ENCODE results near the gene GPR155. TPM values are rescaled to one million over a fixed set of nuclear protein-coding genes. Genes with fewer than 3 reads are reported as not detected.

Gene GPR155
- total RNA-seq, 2 donors from 2014 or later, result 10.6 to 16.4 TPM

DNA sequence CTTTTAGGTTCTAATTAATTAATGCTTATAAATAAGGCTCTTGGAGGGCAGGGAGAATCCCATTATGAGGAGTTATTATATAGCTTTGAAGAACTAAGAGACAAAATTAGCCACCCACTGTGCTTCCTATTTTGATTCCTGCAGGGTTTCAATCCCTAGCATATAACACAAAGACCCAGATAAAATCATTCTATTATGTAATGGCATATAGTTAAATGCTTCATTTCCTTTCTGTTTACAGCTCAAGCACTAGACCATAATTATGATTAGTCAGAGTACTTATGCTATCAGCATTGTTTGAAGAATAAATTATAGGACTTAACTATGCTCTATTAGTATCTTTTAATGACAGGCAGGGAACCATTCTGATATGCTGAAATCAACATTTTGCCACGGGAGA is 9.1 kb downstream of the GPR155 start:
- no peaks in the 10 kb centered on the region for H3K9me3 Mint-ChIP-seq
- no peak overlapping the region for H3K4me3 Mint-ChIP-seq
- ATAC-seq (replicated peaks), result no peak
- no peak overlapping the region for H3K27ac Mint-ChIP-seq
- H3K27me3 Mint-ChIP-seq, result no peaks in the 10 kb centered on the region
- H3K36me3 Mint-ChIP-seq (ENCODE audit: low read depth), result peaks cover 49% of the 10 kb centered on the region
- peaks cover 19% of the 10 kb centered on the region for H3K4me1 Mint-ChIP-seq

DNA sequence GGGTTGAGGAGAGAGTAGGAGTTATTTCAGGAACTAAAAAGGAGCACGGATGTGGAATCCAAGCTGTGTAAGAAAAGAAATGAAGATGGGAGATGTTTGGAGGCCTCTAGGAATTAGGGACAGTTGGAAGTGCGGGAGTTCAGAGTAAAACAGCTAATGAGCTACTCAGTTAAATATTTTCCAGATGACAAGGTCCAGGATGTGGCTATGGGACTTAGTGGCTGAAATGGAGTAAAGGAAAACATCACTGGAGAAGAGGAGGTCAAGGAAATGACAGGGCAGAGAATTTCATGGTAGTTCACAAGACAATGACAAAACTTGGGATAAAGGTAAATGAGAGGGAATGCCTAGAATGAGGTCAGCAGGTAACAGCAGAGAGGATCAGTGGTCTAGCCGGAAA is 13.0 kb downstream of the GPR155 start:
- Mint-ChIP-seq H3K27ac (no peak overlapping the region), H3K36me3 (ENCODE audit: low read depth) (peaks cover 17% of the 10 kb centered on the region), H3K4me3 (no peak overlapping the region), H3K4me1 (peaks cover 14% of the 10 kb centered on the region), H3K27me3 (no peaks in the 10 kb centered on the region), H3K9me3 (no peaks in the 10 kb centered on the region)
- no peak for ATAC-seq (replicated peaks)

DNA sequence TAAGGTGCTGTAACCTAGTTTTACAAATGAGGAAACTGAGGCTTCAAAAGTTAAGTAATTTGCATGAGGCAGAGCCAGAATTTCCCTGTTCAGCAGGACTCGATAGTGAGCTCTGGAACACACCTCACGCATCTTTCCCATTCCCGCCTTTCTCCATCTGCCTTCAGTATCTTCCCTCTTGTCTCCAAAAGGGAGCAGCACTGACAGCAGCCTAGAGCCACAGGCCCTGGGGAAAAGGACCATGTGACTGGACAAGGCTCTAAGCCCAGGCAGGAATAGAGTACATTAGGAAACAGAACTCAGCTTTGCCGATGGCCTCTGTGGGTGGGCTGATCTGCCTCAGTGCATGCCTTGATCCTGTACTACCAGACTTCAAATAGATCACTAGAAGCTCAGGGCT is 21.5 kb downstream of the GPR155 start:
- ATAC-seq (replicated peaks), result no peak
- peaks cover 35% of the 10 kb centered on the region for H3K36me3 Mint-ChIP-seq (ENCODE audit: low read depth)

DNA sequence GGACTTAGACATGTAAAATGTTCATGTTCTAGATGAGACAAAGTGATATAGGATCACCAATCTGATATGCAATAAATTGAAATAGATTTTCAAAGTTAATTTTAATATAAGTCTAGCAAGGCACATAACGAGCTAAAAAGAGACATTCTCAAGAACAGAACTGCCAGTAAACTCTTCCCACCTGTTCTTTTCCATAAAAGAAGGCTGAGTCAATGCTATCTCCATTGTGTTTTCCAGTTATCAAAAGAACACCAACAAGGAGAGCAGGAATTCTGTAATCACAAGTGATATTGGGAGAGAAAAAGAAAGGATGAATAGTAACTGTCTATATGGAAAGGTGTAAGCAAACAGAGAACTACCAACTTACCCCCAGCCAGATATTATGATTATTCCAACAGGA is 25.6 kb downstream of the GPR155 start:
- no peaks in the 10 kb centered on the region for H3K9me3 Mint-ChIP-seq
- H3K36me3 Mint-ChIP-seq (ENCODE audit: low read depth), result peaks cover 38% of the 10 kb centered on the region
- H3K4me3 Mint-ChIP-seq, result no peak overlapping the region
- no peaks in the 10 kb centered on the region for H3K27me3 Mint-ChIP-seq
- no peaks in the 10 kb centered on the region for H3K4me1 Mint-ChIP-seq
- no peak for ATAC-seq (replicated peaks)
- no peak overlapping the region for H3K27ac Mint-ChIP-seq

More for the DNA sequence above, 21.5 kb downstream of the GPR155 start:
- Mint-ChIP-seq H3K4me1 (no peaks in the 10 kb centered on the region), H3K9me3 (no peaks in the 10 kb centered on the region), H3K27ac (peak overlapping the region; percentile 38), H3K27me3 (no peaks in the 10 kb centered on the region), H3K4me3 (no peak overlapping the region)

DNA sequence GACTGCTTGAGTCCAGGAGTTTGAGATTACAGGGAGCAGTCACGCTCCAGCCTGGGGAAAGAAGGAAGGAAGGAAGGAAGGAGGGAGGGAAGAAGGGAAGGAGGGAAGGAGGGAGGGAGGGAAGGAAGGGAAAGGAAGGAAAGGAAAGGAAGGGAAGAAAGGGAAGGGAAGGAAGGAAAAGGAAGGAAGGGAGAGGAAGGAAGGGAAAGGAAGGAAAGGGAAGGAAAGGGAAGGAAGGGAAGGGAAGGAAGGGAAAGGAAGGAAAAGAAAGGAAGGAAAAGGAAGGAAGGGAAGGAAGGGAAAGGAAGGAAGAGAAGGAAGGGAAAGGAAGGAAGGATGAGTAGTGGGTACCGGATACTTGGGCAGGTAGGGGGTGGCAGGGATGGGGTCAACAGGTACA is 32.3 kb downstream of the GPR155 start:
- no peaks in the 10 kb centered on the region for H3K4me1 Mint-ChIP-seq
- no peaks in the 10 kb centered on the region for H3K9me3 Mint-ChIP-seq
- H3K27ac Mint-ChIP-seq, result peak overlapping the region; percentile 17
- no peak for ATAC-seq (replicated peaks)
- H3K27me3 Mint-ChIP-seq, result no peaks in the 10 kb centered on the region
- H3K36me3 Mint-ChIP-seq (ENCODE audit: low read depth), result peaks cover 79% of the 10 kb centered on the region
- no peak overlapping the region for H3K4me3 Mint-ChIP-seq

DNA sequence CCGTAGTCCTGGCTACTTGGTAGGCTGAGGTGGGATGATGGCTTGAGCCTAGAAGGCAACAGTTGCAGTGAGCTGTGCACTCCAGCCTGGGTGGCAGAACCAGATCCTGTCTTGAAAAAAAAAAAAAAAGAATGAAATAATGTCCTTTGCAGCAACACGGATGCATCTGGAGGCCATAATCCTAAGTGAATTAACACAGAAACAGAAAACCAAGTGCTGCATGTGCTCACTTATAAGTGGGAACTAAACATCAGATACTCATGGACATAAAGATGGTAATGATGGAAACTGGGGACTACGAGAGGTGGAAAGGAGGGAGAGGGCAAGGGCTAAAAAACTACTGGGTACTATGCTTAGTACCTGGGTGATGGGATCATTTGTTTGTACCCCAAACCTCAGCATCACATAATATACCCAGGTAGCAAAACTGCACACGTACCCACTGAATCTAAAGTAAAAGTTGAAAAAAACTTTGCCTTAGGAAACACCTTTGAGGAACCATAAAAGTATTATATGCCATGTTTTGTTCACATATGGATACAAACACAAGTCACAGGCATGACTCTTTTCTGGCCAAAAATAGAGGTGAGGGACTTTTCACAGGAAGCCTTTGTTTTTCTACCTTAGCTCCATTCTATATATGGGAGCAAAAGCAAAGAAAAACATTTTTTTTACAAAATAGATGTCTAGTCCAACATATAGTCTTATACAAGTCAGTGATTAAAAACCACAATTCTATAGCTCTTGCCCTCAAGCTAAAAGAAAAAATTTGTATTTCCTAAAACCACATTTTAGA is 36.6 kb downstream of the GPR155 start:
- ATAC-seq (replicated peaks), result no peak
- H3K27me3 Mint-ChIP-seq, result no peaks in the 10 kb centered on the region
- no peaks in the 10 kb centered on the region for H3K4me1 Mint-ChIP-seq
- no peak overlapping the region for H3K27ac Mint-ChIP-seq
- H3K9me3 Mint-ChIP-seq, result no peaks in the 10 kb centered on the region
- no peak overlapping the region for H3K4me3 Mint-ChIP-seq
- peaks cover 75% of the 10 kb centered on the region for H3K36me3 Mint-ChIP-seq (ENCODE audit: low read depth)

DNA sequence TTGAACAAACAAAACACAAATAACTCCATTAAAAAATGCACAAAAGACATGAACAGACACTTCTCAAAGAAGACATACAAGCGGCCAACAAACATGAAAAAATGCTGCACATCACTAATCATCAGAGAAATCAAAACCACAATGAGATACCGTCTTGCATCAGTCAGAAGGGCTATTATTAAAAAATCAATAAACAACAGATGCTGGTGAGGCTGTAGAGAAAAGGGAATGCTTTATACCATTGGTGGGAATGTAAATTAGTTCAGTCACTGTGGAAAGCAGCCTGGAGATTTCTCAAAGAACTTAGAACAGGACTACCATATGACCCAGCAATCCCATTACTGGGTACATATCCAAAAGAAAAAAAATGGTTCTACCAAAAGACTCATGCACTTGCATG is 37.8 kb downstream of the GPR155 start:
- no peaks in the 10 kb centered on the region for H3K9me3 Mint-ChIP-seq
- H3K27me3 Mint-ChIP-seq, result no peaks in the 10 kb centered on the region
- no peaks in the 10 kb centered on the region for H3K4me1 Mint-ChIP-seq
- no peak overlapping the region for H3K27ac Mint-ChIP-seq
- H3K36me3 Mint-ChIP-seq (ENCODE audit: low read depth), result peaks cover 79% of the 10 kb centered on the region
- no peak for ATAC-seq (replicated peaks)
- H3K4me3 Mint-ChIP-seq, result no peak overlapping the region

DNA sequence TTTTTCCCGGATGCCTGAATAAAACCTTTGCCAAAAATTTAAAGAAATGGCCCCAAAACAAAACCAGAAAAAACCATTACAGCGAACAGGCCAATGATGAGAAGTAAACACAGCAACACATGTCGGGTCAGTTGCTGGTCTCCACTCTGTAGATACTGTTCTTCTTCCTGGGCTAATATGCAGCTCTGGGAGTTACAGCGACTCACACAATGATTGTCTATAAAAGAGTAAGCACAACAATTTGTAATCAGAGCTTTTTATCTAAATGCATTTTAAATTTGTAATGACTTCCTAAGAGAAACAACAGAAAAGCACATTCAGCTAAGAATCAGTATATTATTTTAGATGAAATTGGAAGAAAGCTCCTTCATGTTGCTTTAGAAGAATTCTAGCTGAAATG is 40.3 kb downstream of the GPR155 start:
- H3K27me3 Mint-ChIP-seq, result no peaks in the 10 kb centered on the region
- H3K9me3 Mint-ChIP-seq, result no peaks in the 10 kb centered on the region
- H3K4me1 Mint-ChIP-seq, result no peaks in the 10 kb centered on the region
- H3K36me3 Mint-ChIP-seq (ENCODE audit: low read depth), result peaks cover 79% of the 10 kb centered on the region
- H3K27ac Mint-ChIP-seq, result no peak overlapping the region
- H3K4me3 Mint-ChIP-seq, result no peak overlapping the region
- no peak for ATAC-seq (replicated peaks)

DNA sequence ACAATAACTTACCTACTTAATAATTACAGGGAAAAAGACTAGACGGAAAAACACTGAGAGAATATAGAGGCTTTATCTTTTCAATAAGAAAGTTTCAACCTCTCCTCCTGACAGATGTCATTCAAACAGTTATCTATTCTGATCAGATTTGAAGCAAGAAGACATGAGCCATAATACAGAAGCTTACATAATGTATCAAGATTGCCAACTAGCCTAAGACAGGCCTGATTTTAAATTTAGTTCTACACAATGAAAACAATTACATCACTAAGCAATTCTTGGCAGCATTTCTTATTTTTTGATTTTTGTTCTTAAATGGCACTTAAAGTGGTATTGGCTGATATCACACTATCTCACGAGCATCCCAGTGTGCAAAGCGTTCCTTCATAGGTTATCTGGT is 41.6 kb downstream of the GPR155 start:
- ATAC-seq (replicated peaks), result no peak
- Mint-ChIP-seq H3K36me3 (ENCODE audit: low read depth) (peaks cover 83% of the 10 kb centered on the region), H3K27me3 (no peaks in the 10 kb centered on the region), H3K4me1 (no peaks in the 10 kb centered on the region), H3K9me3 (no peaks in the 10 kb centered on the region), H3K4me3 (no peak overlapping the region), H3K27ac (no peak overlapping the region)

DNA sequence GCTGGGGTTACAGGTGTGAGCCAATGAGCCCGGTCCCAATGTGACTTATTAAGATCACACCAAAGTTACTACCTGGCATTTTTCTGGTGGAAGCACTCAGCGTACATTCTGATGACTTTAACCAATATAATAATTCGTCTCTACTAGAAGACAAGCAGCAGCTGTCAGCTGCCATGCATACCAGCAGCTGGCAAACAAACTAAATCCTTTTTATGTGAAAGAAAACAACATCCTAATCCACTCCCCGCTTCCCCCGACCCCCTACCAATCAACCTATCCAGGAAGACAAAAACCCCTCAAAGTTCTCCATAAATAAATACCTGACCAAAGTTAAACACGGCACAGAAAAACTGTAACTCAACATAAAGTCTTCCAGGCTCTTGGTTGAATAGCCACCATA is 42.1 kb downstream of the GPR155 start:
- H3K4me3 Mint-ChIP-seq, result no peak overlapping the region
- no peak overlapping the region for H3K27ac Mint-ChIP-seq
- H3K27me3 Mint-ChIP-seq, result no peaks in the 10 kb centered on the region
- peaks cover 83% of the 10 kb centered on the region for H3K36me3 Mint-ChIP-seq (ENCODE audit: low read depth)
- no peak for ATAC-seq (replicated peaks)
- H3K9me3 Mint-ChIP-seq, result no peaks in the 10 kb centered on the region
- H3K4me1 Mint-ChIP-seq, result no peaks in the 10 kb centered on the region

DNA sequence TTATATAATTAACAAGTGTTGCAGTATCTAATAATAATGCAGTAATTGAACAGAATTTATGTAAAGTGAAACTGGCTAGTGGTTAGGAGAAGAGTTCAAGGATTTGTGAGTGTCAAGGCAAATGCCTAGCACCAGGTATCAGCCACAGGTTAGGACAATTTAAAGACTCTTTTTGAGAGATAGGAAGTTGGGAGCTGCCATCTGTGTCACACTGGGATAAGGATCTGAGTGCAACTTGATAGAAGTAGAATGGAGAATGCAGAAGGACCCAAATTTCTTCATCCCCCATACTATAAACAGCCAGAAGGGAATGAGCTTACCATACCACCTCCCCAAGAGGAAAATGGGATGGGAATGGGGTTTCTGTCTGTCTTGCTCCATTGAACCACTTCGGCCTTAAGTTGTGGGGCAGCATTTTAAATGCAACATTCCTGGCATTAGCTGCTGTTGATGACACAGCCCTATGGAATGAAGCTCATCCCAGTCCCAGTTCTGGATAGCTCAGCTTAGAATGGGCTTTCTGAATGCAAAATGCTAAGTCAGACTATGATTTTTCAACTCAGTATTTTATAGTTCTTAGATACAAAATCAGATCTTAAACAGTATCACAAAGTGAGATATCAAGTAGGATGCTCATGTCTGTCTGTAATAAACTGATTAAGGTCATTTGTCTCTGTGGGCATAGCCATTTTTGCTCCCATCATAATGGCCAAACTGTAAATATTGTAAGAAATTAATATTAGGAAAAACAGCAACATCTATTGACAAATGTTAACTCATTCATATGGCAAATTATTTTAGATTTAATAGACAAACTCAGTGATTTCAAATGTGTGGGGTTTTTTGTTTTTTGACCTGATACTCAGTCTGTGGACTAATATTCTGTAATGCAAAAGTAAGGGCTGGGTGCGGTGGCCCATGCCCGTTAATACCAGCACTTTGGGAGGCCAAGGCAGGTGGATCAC is 44.0 kb downstream of the GPR155 start:
- Mint-ChIP-seq H3K4me1 (no peaks in the 10 kb centered on the region), H3K27me3 (no peaks in the 10 kb centered on the region), H3K4me3 (no peak overlapping the region), H3K27ac (no peak overlapping the region), H3K36me3 (ENCODE audit: low read depth) (peaks cover 81% of the 10 kb centered on the region), H3K9me3 (no peaks in the 10 kb centered on the region)
- no peak for ATAC-seq (replicated peaks)

DNA sequence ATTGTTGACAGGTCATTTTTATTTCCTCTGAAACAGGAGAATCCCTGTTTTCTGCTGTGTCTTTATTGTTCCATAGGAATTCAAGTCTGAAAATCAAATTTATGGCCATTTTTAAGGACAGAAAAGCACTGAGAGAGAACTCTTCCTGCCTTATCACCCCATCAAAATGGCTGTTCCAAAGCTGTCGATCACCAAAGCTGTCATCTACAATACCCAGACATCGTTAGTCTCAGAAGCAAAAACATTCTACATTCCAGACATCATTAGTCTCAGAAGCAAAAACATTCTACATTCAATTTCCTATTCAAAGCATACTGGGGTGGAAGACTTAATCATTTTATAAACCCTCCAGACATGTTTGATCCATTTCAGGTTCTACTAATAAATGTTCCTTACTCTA is 46.9 kb downstream of the GPR155 start:
- Mint-ChIP-seq H3K4me3 (no peak overlapping the region), H3K36me3 (ENCODE audit: low read depth) (peaks cover 79% of the 10 kb centered on the region), H3K9me3 (no peaks in the 10 kb centered on the region), H3K27ac (no peak overlapping the region), H3K27me3 (no peaks in the 10 kb centered on the region), H3K4me1 (no peaks in the 10 kb centered on the region)
- no peak for ATAC-seq (replicated peaks)

DNA sequence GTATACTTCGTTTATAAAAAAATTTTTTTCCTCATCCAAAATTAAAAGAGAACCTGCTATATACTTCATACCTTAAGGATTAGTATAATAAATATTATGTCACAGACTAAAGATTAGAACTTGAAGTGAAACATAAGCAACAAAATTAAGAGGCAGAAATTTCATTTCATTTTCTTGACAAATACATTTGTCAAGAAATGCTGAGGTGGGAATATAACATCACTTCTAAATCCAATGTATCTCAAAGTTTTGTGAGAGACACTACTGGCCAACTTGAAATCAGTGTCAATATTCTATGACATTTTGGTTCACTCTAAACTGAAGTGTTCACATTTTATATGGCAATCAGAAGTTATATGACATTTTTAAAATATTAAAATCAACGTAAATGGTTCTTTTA is 47.5 kb downstream of the GPR155 start:
- H3K27me3 Mint-ChIP-seq, result no peaks in the 10 kb centered on the region
- no peak for ATAC-seq (replicated peaks)
- H3K9me3 Mint-ChIP-seq, result no peaks in the 10 kb centered on the region

DNA sequence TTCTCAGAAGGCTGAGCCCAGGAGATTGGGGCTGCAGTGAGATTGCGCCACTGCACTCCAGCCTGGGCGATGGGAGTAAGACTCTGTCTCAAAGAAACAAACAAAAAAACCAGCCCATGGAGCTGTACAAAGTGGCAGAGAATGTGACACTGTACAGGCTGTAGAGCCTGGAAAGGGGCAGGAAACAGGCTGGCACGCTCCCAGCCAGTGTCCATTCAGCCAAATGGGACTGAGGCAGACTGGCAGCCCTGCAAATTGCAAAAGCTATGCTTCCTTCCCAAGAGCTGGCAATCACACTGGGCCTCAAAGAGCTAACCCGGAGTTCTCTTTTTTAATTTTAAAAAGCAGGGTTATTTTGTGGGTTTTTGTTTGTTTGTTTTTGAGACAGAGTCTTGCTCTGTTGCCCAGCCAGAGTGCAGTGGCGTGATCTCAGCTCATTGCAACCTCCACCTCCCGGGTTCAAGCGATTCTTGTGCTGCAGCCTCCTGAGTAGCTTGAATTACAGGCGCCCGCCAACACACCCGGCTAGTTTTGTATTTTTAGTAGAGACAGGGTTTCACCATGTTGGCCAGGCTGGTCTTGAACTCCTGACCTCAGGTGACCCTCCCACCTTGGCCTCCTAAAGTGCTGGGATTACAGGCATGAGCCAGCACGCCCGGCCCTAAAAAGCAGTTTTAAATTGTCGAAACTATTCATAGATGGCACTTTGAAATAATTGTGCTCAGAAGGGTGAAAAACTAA is 48.5 kb downstream of the GPR155 start:
- no peaks in the 10 kb centered on the region for H3K27me3 Mint-ChIP-seq
- H3K4me1 Mint-ChIP-seq, result no peaks in the 10 kb centered on the region
- no peak overlapping the region for H3K4me3 Mint-ChIP-seq
- H3K9me3 Mint-ChIP-seq, result no peaks in the 10 kb centered on the region
- no peak overlapping the region for H3K27ac Mint-ChIP-seq
- no peak for ATAC-seq (replicated peaks)
- peaks cover 67% of the 10 kb centered on the region for H3K36me3 Mint-ChIP-seq (ENCODE audit: low read depth)

More for the DNA sequence above, 47.5 kb downstream of the GPR155 start:
- H3K36me3 Mint-ChIP-seq (ENCODE audit: low read depth), result peaks cover 73% of the 10 kb centered on the region
- H3K27ac Mint-ChIP-seq, result no peak overlapping the region
- no peaks in the 10 kb centered on the region for H3K4me1 Mint-ChIP-seq
- no peak overlapping the region for H3K4me3 Mint-ChIP-seq

Data from activated T-helper 17 cell treated with anti-CD3 and anti-CD28 coated beads, Interleukin-2, amount 50 U/mL, for 72 hours (primary cell).